ENCODE data around the gene LPCAT4.
A peak's percentile ranks its signal among the peaks of the same experiment; 100 is the strongest.

Gene LPCAT4

DNA sequence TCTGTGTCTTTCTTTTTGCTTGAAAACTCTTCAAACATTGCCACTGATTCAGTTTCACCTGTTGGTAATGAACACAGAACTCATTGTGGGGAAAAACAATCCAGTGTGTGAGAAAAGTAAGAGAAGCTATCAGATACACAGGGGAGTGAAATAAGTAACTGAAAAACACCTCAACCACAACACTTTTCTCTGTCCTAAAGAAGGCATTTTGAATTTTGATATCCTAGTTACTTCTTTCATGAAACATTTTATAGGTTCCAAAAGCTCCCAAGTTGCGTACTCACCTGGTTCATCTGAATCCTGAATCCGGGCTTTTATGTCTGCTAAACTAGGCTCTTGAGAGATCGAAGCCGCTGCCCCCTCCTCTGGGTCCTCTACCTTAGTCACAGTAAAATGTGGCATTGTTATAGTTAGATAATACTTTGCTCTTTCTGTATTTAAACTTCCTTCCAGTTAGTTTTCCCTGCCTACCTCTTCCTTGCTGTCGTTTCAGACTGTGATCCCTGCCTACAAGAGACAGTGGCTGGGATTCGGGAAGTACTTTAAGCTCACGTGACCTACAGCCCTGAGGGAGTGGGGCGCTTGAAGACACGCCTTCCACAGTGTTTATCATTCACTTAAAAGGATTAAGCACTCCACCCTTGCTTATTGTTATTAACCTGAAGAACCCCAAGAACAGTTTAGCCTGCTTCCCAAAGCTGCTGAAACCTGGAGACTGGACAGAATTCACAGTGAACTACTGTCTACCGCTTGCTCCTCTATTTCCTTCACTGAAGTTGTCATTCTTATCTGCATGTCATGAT, 48.5 kb downstream of the LPCAT4 start:
- peak overlapping the region; percentile 62 for H3K27ac ChIP-seq

GRCh38 chr15:34314491-34315490, 52.2 kb downstream of the LPCAT4 start:
- TF ChIP-seq, protein P1, sequence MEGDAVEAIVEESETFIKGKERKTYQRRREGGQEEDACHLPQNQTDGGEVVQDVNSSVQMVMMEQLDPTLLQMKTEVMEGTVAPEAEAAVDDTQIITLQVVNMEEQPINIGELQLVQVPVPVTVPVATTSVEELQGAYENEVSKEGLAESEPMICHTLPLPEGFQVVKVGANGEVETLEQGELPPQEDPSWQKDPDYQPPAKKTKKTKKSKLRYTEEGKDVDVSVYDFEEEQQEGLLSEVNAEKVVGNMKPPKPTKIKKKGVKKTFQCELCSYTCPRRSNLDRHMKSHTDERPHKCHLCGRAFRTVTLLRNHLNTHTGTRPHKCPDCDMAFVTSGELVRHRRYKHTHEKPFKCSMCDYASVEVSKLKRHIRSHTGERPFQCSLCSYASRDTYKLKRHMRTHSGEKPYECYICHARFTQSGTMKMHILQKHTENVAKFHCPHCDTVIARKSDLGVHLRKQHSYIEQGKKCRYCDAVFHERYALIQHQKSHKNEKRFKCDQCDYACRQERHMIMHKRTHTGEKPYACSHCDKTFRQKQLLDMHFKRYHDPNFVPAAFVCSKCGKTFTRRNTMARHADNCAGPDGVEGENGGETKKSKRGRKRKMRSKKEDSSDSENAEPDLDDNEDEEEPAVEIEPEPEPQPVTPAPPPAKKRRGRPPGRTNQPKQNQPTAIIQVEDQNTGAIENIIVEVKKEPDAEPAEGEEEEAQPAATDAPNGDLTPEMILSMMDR (IDR thresholded peaks at IDR 0.05) = no peak
- no peak for TF ChIP-seq ZFX (IDR thresholded peaks at IDR 0.05; ENCODE audit: borderline replicate concordance)
- no peak overlapping the region for H3K27ac ChIP-seq

More for the DNA sequence above, 48.5 kb downstream of the LPCAT4 start:
- TF ChIP-seq, protein P1 (IDR thresholded peaks at IDR 0.05) = no peak
- no peak for TF ChIP-seq ZFX (IDR thresholded peaks at IDR 0.05; ENCODE audit: borderline replicate concordance)

DNA sequence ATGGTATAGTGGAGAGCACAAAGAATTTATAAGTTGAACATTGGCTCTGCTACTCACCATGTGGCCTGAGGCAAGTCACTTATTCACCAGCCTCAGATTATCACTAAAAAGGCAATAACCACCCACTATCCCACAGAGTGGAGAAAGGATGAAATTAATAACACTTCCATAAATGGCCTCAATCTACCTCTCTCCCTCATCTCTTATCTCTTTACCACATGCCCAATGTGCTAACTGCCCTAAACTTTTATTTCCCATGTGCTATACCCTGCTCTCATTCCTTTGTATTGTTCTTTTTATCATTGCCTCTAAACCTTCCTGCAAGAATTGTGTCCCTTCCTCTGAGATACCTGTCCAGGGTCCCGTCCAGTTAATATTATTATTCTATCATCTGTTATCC, 55.4 kb downstream of the LPCAT4 start:
- H3K27ac ChIP-seq = no peak overlapping the region
- no peak for TF ChIP-seq ZFX (IDR thresholded peaks at IDR 0.05; ENCODE audit: borderline replicate concordance)
